DMS153 treated with DMSO at 0.1 percent for 48 hours (cell line): ENCODE data around the gene LEP.
"Not testable (repeated sequence)": the region's sequence is repeated elsewhere in the genome, so short reads cannot be mapped to it uniquely, and the experiment has no call there.

Experiments used
- DNase-seq: peaks from one replicate; lab custom pipeline; 2025; ENCODE audit not compliant: unreplicated experiment; lab: John Stamatoyannopoulos, UW

The LEP gene

GRCh38 chr7:128210590-128211570 lies 30.2 kb upstream of the LEP start:
- no peak for DNase-seq

- no peak for DNase-seq
Measured at GRCh38 chr7:128211626-128212025, 29.5 kb upstream of the LEP start.

- no peak for DNase-seq
Measured at GRCh38 chr7:128214463-128214862, 26.6 kb upstream of the LEP start.

- DNase-seq: no peak
Measured at GRCh38 chr7:128215281-128215680, 25.8 kb upstream of the LEP start.

- DNase-seq: no peak
Measured at GRCh38 chr7:128215739-128216138, 25.3 kb upstream of the LEP start.

- DNase-seq: no peak
Measured at GRCh38 chr7:128217030-128217805, 23.9 kb upstream of the LEP start.

GRCh38 chr7:128217967-128218652 lies 23.0 kb upstream of the LEP start:
- DNase-seq: no peak

GRCh38 chr7:128219636-128220035 lies 21.4 kb upstream of the LEP start:
- DNase-seq: no peak

GRCh38 chr7:128221929-128222403 lies 19.1 kb upstream of the LEP start:
- no peak for DNase-seq

GRCh38 chr7:128226132-128226980 lies 14.7 kb upstream of the LEP start:
- DNase-seq: no peak

- no peak for DNase-seq
Measured at GRCh38 chr7:128227271-128227670, 13.8 kb upstream of the LEP start.

GRCh38 chr7:128231021-128231420 lies 10.1 kb upstream of the LEP start:
- DNase-seq: no peak

- no peak for DNase-seq
Measured at GRCh38 chr7:128231677-128232076, 9.4 kb upstream of the LEP start.

GRCh38 chr7:128233471-128233870 lies 7.6 kb upstream of the LEP start:
- no peak for DNase-seq

GRCh38 chr7:128234476-128235026 lies 6.5 kb upstream of the LEP start:
- DNase-seq: no peak

- DNase-seq: no peak
Measured at GRCh38 chr7:128235471-128235870, 5.6 kb upstream of the LEP start.

- DNase-seq: no peak
Measured at GRCh38 chr7:128236924-128237586, 4.0 kb upstream of the LEP start.

- not testable (repeated sequence) for DNase-seq
Measured at GRCh38 chr7:128239146-128239545, 1.9 kb upstream of the LEP start.

GRCh38 chr7:128242661-128243060 lies 1.6 kb downstream of the LEP start:
- DNase-seq: no peak

- no peak for DNase-seq
Measured at GRCh38 chr7:128243273-128243672, 2.2 kb downstream of the LEP start.
